Measurements from ENCODE around the gene WDR49.

The WDR49 gene

DNA sequence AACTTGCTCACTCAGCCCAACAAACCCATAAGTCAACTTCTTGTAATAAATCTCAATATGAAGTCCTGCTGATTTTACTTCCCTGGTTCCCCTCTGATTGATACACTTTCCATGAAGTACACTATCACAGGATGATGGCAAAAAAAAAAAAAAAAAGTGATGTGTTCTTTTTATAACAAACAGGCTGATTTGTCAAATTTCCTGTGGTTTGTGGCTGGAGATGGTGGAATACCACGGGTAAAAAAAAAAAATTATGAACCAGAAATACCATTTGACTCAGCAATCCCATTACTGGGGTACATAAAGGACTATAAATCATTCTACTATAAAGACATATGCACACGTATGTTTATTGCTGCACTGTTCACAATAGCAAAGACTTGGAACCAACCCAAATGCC lies 169.2 kb downstream of the WDR49 start:
- no peak for DNase-seq (ENCODE audit: low read depth)
- TF ChIP-seq, protein P1, sequence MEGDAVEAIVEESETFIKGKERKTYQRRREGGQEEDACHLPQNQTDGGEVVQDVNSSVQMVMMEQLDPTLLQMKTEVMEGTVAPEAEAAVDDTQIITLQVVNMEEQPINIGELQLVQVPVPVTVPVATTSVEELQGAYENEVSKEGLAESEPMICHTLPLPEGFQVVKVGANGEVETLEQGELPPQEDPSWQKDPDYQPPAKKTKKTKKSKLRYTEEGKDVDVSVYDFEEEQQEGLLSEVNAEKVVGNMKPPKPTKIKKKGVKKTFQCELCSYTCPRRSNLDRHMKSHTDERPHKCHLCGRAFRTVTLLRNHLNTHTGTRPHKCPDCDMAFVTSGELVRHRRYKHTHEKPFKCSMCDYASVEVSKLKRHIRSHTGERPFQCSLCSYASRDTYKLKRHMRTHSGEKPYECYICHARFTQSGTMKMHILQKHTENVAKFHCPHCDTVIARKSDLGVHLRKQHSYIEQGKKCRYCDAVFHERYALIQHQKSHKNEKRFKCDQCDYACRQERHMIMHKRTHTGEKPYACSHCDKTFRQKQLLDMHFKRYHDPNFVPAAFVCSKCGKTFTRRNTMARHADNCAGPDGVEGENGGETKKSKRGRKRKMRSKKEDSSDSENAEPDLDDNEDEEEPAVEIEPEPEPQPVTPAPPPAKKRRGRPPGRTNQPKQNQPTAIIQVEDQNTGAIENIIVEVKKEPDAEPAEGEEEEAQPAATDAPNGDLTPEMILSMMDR (IDR thresholded peaks at IDR 0.05; ENCODE audit: insufficient read depth, low read depth, low read length, missing control alignments) = no peak
- H3K4me3 ChIP-seq (ENCODE audit: low read depth, low read length) = no peak overlapping the region

DNA sequence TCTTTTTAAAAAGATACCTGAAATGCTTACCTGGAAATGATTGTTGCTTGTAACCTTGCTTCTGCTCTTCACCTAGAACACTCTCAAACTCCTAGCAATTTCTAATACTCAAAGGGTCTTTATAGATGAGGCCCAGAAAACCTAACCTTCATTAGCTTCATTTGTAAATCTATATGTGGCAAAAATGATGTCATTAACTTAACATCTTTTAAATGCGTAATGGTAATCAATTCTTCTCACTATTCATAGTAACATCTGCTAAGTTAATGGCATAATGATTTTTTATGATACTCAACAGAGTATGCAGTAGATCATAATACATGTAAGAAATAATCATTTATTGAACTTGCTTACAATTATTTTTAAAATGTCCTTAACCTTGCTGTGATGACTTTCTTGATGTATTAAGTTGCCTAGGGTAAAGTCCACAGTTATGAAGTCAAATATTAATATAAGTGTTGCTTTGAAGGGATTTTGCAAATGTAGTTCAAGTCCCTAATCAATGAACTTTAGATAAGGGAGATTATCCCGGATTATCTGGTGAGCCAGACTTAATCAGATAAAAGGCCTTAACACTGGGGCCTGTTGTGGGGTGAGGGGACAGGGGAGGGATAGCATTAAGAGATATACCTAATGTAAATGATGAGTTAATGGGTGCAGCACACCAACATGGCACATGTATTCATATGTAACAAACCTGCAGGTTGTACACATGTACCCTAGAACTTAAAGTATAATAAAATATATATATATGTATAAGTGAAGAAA lies 169.8 kb downstream of the WDR49 start:
- no peak overlapping the region for H3K4me3 ChIP-seq (ENCODE audit: low read depth, low read length)
- TF ChIP-seq, protein P1 (IDR thresholded peaks at IDR 0.05; ENCODE audit: insufficient read depth, low read depth, low read length, missing control alignments) = no peak
- no peak for DNase-seq (ENCODE audit: low read depth)

DNA sequence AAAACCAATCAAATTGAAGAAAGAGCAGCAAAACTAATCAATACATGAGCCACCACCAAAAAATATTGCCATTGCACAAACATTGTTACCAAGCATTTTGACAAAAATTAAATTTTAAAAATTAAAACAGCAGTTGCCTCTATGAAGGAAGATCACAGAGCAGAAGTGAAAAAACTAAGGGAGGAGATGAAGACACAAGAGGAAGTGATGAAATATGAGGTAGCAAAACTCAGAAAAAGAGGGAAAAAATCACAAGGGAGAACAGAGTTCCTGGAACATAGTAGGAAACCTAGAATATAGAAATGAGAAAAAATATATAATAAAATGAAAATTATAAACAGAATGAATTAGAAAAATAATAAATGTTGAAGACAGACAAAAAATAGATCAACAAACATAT lies 172.6 kb downstream of the WDR49 start:
- H3K4me3 ChIP-seq (ENCODE audit: low read depth, low read length) = no peak overlapping the region
- DNase-seq (ENCODE audit: low read depth) = no peak
- TF ChIP-seq, protein P1 (IDR thresholded peaks at IDR 0.05; ENCODE audit: insufficient read depth, low read depth, low read length, missing control alignments) = no peak

DNA sequence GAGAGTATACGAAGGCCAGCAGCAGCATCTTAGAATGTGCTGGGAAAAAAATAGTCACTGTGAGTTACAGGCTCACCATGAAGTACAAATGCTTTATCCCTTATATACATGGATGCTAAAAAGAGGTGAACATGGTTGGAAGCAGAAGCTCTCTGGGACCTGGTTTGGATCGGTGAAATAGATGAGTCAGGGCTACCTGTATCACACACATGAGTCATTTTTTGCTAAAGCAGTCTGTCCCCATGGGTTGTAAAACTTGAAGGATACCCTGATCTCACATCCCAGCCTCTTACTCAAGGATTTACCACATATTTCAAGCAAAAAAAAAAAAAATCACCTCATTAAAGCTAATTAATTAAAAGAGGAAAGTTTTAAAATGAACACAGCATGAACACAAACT lies 173.0 kb downstream of the WDR49 start:
- no peak overlapping the region for H3K4me3 ChIP-seq (ENCODE audit: low read depth, low read length)
- DNase-seq (ENCODE audit: low read depth) = no peak
- TF ChIP-seq, protein P1 (IDR thresholded peaks at IDR 0.05; ENCODE audit: insufficient read depth, low read depth, low read length, missing control alignments) = no peak

DNA sequence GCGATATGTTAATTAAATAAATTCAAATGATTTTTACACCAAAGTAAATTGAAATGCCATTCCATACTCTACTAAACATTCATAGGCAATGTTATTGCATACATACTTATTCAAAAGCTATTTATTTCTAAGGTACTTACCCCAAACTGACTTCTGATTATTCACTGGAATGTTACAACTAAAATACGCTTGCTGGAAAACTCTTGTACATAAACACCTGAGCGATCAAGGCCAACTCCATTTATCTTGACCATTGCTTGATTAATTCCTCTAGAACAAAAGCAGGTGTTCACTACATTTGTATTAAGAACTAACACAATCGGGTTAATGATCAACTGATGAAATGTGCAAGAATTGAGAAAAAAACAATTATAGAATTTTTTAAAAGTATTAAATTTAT lies 179.9 kb downstream of the WDR49 start, which contains the start of gene SERPINI2:
Gene SERPINI2, minus strand, starts transcription at position 180 of the 400 bp plus-strand sequence. CDS start 2,208 bp downstream, outside the sequence.
- TF ChIP-seq, protein P1 (IDR thresholded peaks at IDR 0.05; ENCODE audit: insufficient read depth, low read depth, low read length, missing control alignments) = no peak
- no peak within 1 kb of the TSS for H3K4me3 ChIP-seq (ENCODE audit: low read depth, low read length)
- DNase-seq (ENCODE audit: low read depth) = no peak

DNA sequence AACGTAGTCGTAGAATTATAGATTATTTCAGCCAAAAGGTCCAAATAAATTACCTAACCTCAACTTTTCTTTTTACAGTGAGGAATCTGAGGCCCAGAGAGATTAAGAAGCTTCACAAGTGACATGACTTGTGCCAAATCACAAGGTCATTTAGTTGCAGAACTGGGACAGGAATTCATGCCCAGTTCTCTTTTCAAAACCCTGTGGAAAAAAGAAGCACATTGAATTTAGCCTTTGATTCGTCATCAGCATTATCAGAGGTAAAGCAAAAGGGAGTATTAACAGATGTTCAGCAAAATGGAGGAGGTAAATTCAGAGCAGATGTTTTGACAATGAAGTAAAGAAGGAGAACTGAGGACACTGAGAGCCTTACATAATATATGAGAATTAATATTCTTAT lies 184.4 kb downstream of the WDR49 start:
- DNase-seq (ENCODE audit: low read depth) = no peak
- TF ChIP-seq, protein P1 (IDR thresholded peaks at IDR 0.05; ENCODE audit: insufficient read depth, low read depth, low read length, missing control alignments) = no peak
- no peak overlapping the region for H3K4me3 ChIP-seq (ENCODE audit: low read depth, low read length)
